HAP-1 (cell line): ENCODE results near the gene KCNAB1.

ENCODE experiments used
- DNase-seq, 2 experiments: peaks; one replicate each; pipeline ENCODE4 v3.0.0-alpha.2; 2016 to 2020; ENCODE audit warnings: low spot score in 2 of 2
- H3K27me3 ChIP-seq: fragments of 250-450 bp; sonication (Bioruptor Pico); 2 replicates; pipeline ENCODE4 v1.5.1; 2020; ENCODE audit warnings: low read depth, mild to moderate bottlenecking, moderate library complexity
- H3K36me3 ChIP-seq: fragments of 250-450 bp; sonication (Bioruptor Pico); replicated peaks from 2 replicates; pipeline ENCODE4 v1.5.1; 2020; ENCODE audit warnings: mild to moderate bottlenecking
- H3K4me1 ChIP-seq: fragments of 250-450 bp; sonication (Bioruptor Pico); 2 replicates; pipeline ENCODE4 v1.5.1; 2020; ENCODE audit warnings: mild to moderate bottlenecking
- H3K4me3 ChIP-seq: fragments of 250-450 bp; sonication (Bioruptor Pico); 2 replicates; pipeline ENCODE4 v1.5.1; 2020; ENCODE audit warnings: mild to moderate bottlenecking, moderate library complexity
- H3K9me3 ChIP-seq: fragments of 250-450 bp; sonication (Bioruptor Pico); 2 replicates; pipeline ENCODE4 v1.5.1; 2020; ENCODE audit warnings: mild to moderate bottlenecking, moderate library complexity
- in situ Hi-C: fragments of 300-500 bp; cut with MboI; formaldehyde crosslinking; loops from 3 replicates; pipeline ENCODE4 v1.14.3; 2020; ENCODE audit warnings: low sequenced_read_pairs, inconsistent platforms, mixed read lengths

Gene KCNAB1

DNA sequence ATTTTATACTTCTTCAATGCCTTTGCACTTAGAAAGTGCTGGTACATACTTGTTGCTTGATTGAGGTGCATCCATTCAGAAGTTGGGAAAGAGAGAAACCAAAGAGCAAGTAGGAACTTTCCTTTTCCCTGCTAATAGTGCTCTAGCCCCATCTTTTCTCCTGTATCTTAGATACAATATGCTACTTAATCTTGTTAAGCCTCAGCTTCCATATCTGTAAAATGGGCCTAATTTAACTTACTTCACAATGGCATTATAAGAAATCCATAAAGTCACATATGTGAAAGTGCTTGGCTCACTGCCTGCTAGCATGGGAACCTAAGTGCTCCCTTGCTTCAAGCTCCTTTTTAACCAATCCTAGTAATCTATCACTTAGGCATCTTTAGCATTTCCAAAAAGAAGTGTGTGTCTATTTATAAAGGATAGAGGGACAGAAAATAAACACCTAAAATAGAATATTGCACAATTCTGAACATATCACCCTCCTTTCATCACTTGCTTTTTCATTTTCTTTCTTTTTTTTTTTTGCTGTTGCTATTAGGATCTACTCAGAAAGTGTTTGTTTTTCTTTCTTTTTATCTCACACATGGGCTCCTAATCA, 28.1 kb downstream of the KCNAB1 start:
- Histone ChIP-seq H3K9me3 (no peaks in the 10 kb centered on the region), H3K4me3 (no peak overlapping the region), H3K36me3 (no peaks in the 10 kb centered on the region), H3K27me3 (peaks cover 15% of the 10 kb centered on the region; the same call in 1 of the 2 replicates), H3K4me1 (no peaks in the 10 kb centered on the region)
- DNase-seq, result no peak
- in situ Hi-C loops, result no loop called here

DNA sequence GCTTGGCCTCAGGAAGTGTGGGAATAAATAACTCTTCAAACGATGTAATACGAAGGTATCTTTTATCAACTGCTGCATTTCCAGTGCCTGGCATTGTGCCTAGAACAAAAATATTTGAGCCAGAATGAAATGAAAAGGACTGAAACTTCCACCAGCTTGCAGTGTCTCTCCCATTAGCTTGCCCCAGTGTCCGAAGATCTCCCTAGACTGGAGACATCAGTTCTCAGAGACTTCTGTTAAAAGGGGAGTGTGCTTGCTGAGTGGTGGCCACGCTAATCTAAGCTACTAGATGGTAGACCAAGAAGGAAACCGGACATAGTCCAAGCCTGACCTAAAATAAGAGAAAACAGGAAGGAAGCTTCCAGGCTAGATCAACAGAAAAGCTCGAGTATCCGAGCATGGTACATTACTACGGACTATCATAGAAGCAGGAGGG, 28.6 kb downstream of the KCNAB1 start:
- peaks cover 13% of the 10 kb centered on the region; the same call in 1 of the 2 replicates for H3K27me3 ChIP-seq
- H3K9me3 ChIP-seq, result no peaks in the 10 kb centered on the region
- no peak overlapping the region for H3K4me3 ChIP-seq
- H3K36me3 ChIP-seq, result no peaks in the 10 kb centered on the region
- DNase-seq, result no peak
- in situ Hi-C loops, result no loop called here
- H3K4me1 ChIP-seq, result no peaks in the 10 kb centered on the region

DNA sequence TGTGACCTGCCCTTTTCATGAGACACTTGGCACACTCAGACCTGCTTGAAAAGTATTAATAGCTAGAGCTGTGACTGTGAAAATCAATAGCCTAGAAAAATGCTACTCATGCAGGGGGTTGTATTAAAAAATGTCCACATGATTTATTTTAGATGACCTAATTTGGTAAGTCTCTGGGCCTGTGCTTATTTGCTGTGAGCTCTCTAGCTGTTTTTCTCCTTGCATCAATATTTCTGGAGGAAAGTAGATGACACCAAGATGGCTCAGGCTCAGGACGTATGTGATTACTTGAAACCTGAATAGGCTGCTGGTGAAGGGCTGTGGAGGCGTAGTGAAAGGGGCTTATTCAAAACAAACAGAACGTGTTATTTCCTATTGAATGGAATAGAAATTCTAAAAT, 29.5 kb downstream of the KCNAB1 start:
- H3K4me3 ChIP-seq, result no peak overlapping the region
- DNase-seq, result no peak
- no peaks in the 10 kb centered on the region for H3K36me3 ChIP-seq
- H3K4me1 ChIP-seq, result no peaks in the 10 kb centered on the region
- H3K9me3 ChIP-seq, result no peaks in the 10 kb centered on the region
- H3K27me3 ChIP-seq, result peaks cover 12% of the 10 kb centered on the region; the same call in 1 of the 2 replicates
- in situ Hi-C loops, result loop anchor here (10.0 to 25.0 kb wide), 2 partner anchors 235 to 362 kb away; no protein-coding TSS in a partner anchor

DNA sequence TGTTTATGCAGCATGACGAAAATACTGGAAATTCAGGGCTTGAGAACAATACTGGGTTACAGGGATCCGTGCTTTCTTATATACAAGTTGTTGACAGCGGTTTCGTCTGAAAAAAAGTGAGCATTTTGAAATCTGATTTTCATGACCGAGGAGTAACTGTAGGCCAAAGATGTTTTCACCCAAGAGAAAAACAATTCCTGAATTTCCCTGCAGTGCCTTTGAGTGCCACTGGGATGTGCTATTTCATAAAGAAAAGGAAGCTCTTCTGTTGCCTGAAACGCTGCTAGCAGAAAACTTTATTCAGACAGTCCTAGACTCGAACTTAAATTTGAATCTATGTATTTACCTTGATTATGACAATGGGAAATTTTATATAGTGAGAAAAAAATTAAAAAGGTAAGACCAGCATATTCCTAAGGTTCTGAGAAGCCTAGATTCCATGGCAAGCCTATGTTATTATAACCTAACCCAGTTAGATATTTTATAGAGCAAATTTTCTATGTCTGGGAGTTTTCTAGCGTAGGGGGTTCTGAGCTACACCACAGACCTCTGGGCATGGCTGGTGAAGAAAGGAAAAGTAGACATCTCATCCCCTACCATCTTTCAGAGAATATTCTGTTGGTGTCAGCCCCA, 30.2 kb downstream of the KCNAB1 start:
- in situ Hi-C loops, result loop anchor here (10.0 to 25.0 kb wide), 2 partner anchors 234 to 362 kb away; no protein-coding TSS in a partner anchor
- peaks cover 7% of the 10 kb centered on the region; the same call in 1 of the 2 replicates for H3K27me3 ChIP-seq
- H3K4me1 ChIP-seq, result no peaks in the 10 kb centered on the region
- H3K36me3 ChIP-seq, result no peaks in the 10 kb centered on the region
- H3K4me3 ChIP-seq, result no peak overlapping the region
- no peaks in the 10 kb centered on the region for H3K9me3 ChIP-seq
- DNase-seq, result peak; percentile 49 to 51

DNA sequence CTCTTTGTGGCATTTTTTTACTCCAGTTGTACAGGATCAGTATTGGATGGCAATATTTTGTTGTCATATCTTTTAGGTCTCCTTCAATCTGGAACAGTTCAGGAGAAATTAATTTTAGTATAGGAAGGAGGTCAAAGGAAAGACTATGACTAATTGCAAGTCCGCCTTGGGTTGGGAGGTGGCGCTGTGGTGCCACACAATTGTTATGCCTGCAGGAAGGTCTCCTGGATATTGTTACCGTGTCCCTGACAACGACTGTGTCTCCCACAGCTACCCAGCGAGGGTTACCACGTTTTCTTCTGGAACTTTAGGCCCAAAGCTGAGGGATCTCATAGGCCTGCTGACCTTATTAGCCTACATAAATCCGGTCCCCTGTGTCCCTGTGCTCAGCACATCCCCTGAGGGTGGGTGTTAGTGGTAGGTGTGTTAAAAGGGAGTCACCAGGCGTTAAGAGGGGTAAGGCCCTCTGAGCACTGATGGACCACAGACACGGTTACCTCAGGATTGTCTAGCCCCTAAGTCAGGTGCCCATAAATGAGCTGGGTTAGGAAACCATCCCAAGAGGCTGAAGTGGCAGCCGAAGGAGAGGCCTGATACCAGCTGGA, 31.5 kb downstream of the KCNAB1 start:
- Histone ChIP-seq H3K27me3 (peaks cover 2% of the 10 kb centered on the region; the same call in 1 of the 2 replicates), H3K4me3 (no peak overlapping the region), H3K36me3 (no peaks in the 10 kb centered on the region), H3K9me3 (no peaks in the 10 kb centered on the region), H3K4me1 (no peaks in the 10 kb centered on the region)
- peak; percentile 57 to 80 for DNase-seq
- in situ Hi-C loops, result loop anchor here (10.0 to 25.0 kb wide), 2 partner anchors 233 to 360 kb away; no protein-coding TSS in a partner anchor

DNA sequence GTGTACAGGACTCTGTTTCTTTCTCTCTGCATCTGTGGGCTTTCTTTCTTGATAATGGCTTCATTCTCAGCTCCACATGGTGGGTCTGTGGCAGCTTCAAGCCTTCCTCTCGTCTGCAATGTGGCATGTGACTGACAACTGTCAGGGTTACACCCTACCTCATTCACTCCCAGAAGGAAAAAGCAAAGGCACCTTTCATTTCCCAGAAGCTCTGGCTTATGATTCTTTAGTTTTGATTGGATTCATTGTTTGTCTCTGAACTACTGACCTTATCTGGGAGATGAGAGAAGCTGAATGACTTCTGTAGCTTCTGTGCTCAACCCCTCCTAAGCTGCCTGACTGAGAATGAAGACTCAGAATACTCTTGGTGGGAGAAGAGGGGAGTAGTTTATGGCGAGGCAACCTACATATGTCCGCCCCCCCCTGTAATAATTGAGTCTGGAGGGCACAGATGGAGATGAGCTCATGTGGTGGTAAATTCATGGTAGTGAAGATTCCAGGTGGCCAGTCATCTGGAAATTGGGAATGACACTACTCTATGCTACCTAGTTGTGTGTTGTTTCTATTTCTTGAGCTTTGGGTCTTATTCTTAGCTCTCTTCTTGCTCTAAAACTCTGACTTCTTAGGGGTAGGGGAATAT, 38.4 kb downstream of the KCNAB1 start:
- Histone ChIP-seq H3K9me3 (no peaks in the 10 kb centered on the region), H3K36me3 (no peaks in the 10 kb centered on the region), H3K27me3 (0 out of 2 replicates have a peak, but pooled peaks cover 3% of the 10 kb centered on the region), H3K4me3 (no peak overlapping the region), H3K4me1 (no peaks in the 10 kb centered on the region; the same call in 1 of the 2 replicates)
- in situ Hi-C loops, result loop anchor here (10.0 to 25.0 kb wide), 2 partner anchors 226 to 354 kb away; no protein-coding TSS in a partner anchor
- DNase-seq, result no peak

DNA sequence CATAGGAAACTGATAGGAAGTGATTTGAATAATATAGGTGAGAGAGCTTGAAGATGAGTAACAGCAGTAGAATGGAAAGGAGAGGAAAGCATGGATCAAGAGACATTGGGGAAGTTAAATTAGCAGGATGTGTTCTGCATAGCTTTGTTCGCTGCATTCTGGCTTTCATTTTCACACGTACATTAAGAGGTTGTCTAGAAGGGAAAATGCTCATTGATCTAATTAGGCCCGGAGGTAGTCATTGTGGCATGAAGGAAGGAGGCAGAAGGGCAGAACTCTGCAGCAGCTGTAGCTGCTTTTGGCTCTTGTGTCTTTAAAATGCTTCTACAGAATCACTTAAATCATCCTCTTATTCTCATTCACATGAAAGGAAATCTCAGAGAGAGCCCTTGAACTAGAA, 40.3 kb downstream of the KCNAB1 start:
- H3K4me3 ChIP-seq, result no peak overlapping the region
- H3K9me3 ChIP-seq, result no peaks in the 10 kb centered on the region
- in situ Hi-C loops, result loop anchor here (10.0 to 25.0 kb wide), 2 partner anchors 352 to 974 kb away; no protein-coding TSS in a partner anchor
- H3K36me3 ChIP-seq, result no peaks in the 10 kb centered on the region
- no peak for DNase-seq
- H3K27me3 ChIP-seq, result 0 out of 2 replicates have a peak, but pooled peaks cover 3% of the 10 kb centered on the region
- H3K4me1 ChIP-seq, result no peaks in the 10 kb centered on the region; the same call in 1 of the 2 replicates

DNA sequence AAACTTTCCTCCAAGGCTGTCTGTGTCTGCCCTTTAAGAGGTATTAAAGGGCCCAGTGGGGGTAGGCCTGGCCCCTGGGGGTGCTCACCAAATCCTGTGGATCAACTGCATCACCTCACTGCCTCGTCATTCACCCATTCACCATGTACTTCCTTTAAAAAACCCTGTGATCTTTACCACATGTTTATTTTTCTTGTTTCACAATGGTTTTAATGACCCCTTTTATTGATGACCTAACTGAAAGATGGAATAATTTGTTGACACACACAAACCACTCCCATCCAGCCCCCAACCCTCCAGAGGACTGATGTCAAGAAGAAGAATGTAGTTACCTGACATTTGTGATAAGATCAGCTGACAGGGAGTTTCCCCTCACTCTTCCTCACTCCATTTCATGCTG, 40.8 kb downstream of the KCNAB1 start:
- Histone ChIP-seq H3K27me3 (peaks cover 3% of the 10 kb centered on the region; the same call in 1 of the 2 replicates), H3K9me3 (no peaks in the 10 kb centered on the region), H3K4me3 (no peak overlapping the region), H3K4me1 (no peaks in the 10 kb centered on the region; the same call in 1 of the 2 replicates), H3K36me3 (no peaks in the 10 kb centered on the region)
- in situ Hi-C loops, result loop anchor here (10.0 to 25.0 kb wide), 2 partner anchors 351 to 974 kb away; no protein-coding TSS in a partner anchor
- DNase-seq, result no peak

DNA sequence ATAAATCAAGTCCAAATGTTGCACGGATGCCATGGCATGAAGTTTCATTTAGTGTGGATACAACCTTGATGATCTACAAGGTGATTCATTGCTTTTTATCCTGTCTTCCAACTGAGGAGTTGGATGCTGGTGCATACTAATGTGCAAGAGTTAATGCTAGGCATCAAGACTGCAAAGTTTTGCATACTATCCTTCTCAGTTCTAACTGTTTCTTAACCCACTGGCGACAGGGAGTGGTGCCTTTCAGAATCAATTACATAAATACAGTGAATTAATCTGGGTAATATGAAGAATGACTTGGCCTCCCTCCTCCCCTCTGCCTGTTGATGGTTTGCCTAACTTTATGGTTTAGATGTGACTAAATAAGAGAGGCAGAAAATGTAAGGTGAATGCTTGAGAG, 43.5 kb downstream of the KCNAB1 start:
- Histone ChIP-seq H3K9me3 (no peaks in the 10 kb centered on the region), H3K27me3 (peaks cover 11% of the 10 kb centered on the region), H3K4me3 (no peak overlapping the region), H3K4me1 (no peaks in the 10 kb centered on the region; the same call in 1 of the 2 replicates), H3K36me3 (no peaks in the 10 kb centered on the region)
- no peak for DNase-seq
- in situ Hi-C loops, result loop anchor here (10.0 to 25.0 kb wide), 2 partner anchors 348 to 971 kb away; no protein-coding TSS in a partner anchor

DNA sequence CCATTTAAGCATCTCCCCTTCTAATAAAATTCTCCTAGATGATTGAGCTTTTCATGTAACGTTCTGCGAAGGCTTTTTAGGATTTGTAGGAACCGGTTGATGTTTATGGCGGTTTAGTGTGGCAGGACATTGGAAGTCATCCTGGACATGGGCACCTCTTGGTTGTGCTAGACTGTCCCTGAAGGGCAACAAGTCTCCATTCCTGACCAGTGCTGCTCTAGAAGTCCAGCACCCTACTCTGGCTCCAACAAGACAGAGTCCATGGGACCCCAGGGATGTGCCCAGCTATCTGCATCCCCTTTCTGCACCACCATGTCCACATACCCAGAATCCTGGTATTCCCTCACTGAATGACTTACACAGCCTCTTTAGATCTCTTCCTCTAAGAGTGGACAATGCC, 46.4 kb downstream of the KCNAB1 start:
- peaks cover 11% of the 10 kb centered on the region for H3K27me3 ChIP-seq
- in situ Hi-C loops, result loop anchor here (10.0 to 25.0 kb wide), 2 partner anchors 345 to 968 kb away; no protein-coding TSS in a partner anchor
- H3K9me3 ChIP-seq, result no peaks in the 10 kb centered on the region
- no peaks in the 10 kb centered on the region for H3K36me3 ChIP-seq
- no peak for DNase-seq
- H3K4me1 ChIP-seq, result no peaks in the 10 kb centered on the region
- H3K4me3 ChIP-seq, result no peak overlapping the region

DNA sequence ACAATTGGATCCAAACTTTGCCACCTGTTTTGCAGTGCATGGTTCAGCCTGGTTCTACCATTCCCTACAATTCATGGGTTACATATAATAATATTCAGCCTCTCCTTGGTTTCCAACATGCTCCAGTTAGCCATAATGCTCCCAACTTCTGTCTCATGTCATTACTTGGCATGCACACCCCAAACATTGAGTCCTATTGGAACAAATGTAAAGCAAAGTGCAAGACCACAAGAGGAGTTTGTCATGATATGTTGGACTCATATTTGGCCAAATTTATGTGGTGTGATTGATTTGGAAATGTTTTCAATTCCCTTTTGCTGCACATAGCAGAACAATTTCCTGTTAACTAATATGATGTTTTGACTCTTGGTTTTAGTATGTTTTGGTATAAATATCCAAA, 50.2 kb downstream of the KCNAB1 start:
- no peaks in the 10 kb centered on the region for H3K9me3 ChIP-seq
- no peak for DNase-seq
- H3K36me3 ChIP-seq, result no peaks in the 10 kb centered on the region
- in situ Hi-C loops, result loop anchor here (25.0 kb wide), 1 partner anchor 342 kb away; no protein-coding TSS in a partner anchor
- no peak overlapping the region for H3K4me3 ChIP-seq
- no peaks in the 10 kb centered on the region for H3K4me1 ChIP-seq
- H3K27me3 ChIP-seq, result peaks cover 9% of the 10 kb centered on the region

DNA sequence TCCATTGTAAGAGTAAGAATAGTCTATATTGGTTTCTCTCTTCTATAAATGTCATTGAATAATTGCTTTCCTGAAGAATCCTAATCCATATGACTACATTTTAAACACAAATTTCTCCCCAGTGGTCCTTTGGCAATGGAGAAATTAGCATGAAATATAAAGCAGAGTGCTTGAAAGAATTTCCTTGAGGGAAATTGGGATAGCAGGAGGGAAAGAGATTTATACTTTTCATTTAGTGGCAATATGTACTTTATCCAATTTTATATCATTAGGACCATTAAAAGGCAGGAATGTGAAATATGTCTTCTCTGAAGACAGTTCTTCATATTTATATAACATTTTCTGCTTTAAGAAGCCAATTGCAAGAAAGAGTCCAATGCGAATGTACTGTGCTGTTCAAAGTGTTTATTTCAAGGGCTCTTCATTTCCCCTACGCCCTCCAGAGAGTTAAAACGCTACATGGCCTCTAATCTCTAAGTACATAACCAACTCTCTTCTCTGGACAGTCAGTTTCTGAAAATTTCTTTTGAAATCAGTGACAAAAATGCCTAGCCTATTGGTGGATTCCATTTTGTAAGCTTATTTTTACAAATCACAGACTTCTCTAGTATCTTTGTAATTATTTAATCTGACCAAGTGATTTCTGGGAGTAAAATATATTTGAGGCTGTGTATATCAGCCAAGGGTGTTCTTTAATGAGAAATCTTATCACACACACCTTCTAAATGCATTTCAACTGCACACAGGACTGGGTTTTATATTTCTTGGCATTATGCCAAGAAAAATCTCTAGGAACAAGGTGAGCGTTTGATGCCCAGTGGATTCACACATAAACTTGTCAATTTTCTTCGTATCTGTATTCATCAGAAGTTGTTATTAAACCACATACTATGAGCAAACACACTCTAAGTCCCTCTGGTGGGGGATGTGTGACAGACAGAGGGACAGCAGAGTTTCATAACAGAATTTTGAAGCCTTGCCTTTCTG, 51.2 kb downstream of the KCNAB1 start:
- H3K27me3 ChIP-seq, result peaks cover 5% of the 10 kb centered on the region
- H3K4me3 ChIP-seq, result no peak overlapping the region
- H3K36me3 ChIP-seq, result no peaks in the 10 kb centered on the region
- no peaks in the 10 kb centered on the region for H3K4me1 ChIP-seq
- in situ Hi-C loops, result loop anchor here (25.0 kb wide), 1 partner anchor 341 kb away; no protein-coding TSS in a partner anchor
- no peak for DNase-seq
- no peaks in the 10 kb centered on the region for H3K9me3 ChIP-seq
